Stomach smooth muscle (tissue), 2 donors: ENCODE measurements around the gene SF3B2.

Source experiments
- H3K27ac ChIP-seq: one replicate; pipeline ENCODE4 v1.7.0; 2013; ENCODE audit warnings: mild to moderate bottlenecking, low read length, inconsistent platforms
- H3K27me3 ChIP-seq, 2 donors: one replicate each; pipeline ENCODE4 v1.7.0; 2013; ENCODE audit warnings: low read length in 2 of 2; ENCODE audit not compliant: insufficient read depth in 2 of 2, control insufficient read depth in 1 of 2
- H3K36me3 ChIP-seq, 2 donors: one replicate each; pipeline ENCODE4 v1.7.0; 2013; ENCODE audit warnings: low read length in 2 of 2; ENCODE audit not compliant: control insufficient read depth in 2 of 2, insufficient read depth in 2 of 2
- H3K4me1 ChIP-seq: one replicate; pipeline ENCODE4 v1.7.0; 2013; ENCODE audit warnings: low read length; ENCODE audit not compliant: control insufficient read depth, insufficient read depth
- H3K4me3 ChIP-seq, 2 donors: one replicate each; pipeline ENCODE4 v1.7.0; 2013; ENCODE audit warnings: low read length in 2 of 2
- H3K9ac ChIP-seq, 2 donors: one replicate each; pipeline ENCODE4 v1.7.0; 2013; ENCODE audit warnings: low read length in 2 of 2, mild to moderate bottlenecking in 1 of 2
- H3K9me3 ChIP-seq, 2 donors: one replicate each; pipeline ENCODE4 v1.7.0; 2013; ENCODE audit warnings: low read length in 2 of 2; ENCODE audit not compliant: control insufficient read depth in 2 of 2
- donor health status: healthy.
- donor health status: Pancreatic carcinoma.

The SF3B2 gene

DNA sequence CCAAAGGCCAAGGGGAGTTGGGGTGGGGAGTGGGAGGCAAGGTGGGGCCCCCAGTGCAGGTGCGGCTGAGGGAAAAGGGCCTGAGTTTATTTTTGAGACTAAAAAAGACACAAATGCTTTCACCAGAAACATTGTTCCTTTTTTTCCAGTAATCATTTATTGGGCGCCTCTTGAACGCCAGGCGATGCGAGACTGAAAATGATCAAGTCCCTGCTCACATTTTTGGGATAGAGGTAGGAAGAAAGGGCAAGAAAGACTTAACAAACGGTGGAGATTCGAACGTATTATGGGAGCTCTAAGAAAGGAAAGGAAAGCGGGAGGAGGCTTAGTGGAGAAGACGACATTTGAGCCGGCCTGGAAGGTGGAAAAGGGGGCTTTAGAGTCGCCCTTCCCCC, 796 bp upstream of the SF3B2 start:
- Histone ChIP-seq H3K27me3 (peaks cover 6 to 20% of the 10 kb centered on the region in 2 donors), H3K36me3 (peaks cover 4 to 12% of the 10 kb centered on the region in 2 donors), H3K9ac (peak overlapping the region; percentile 82 to 89), H3K9me3 (no peaks in the 10 kb centered on the region), H3K4me1 (peaks cover 24% of the 10 kb centered on the region), H3K27ac (peak overlapping the region; percentile 79), H3K4me3 (peak overlapping the region; percentile 98 to 99)

DNA sequence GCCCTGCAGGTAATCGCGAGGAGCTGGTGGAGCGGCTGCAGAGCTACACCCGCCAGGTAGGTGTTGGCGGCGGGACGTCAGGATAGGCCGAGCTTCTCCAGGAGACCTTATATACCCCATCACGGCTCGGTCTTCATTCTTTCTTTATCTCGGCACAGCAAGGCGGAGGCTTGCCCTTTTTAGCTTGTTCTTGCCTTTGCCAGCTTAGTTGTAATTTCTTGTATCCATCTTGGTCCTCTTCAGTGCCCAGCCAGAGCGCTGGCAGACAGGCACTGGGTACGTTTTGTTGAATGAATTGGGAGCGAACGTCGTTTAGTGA, 459 bp downstream of the SF3B2 start:
- peak overlapping the region; percentile 79 for H3K27ac ChIP-seq
- peak overlapping the region; percentile 92 to 97 for H3K9ac ChIP-seq
- H3K9me3 ChIP-seq, result no peaks in the 10 kb centered on the region
- H3K4me1 ChIP-seq, result peaks cover 24% of the 10 kb centered on the region
- H3K27me3 ChIP-seq, result peaks cover 3 to 12% of the 10 kb centered on the region in 2 donors
- H3K4me3 ChIP-seq, result peak overlapping the region; percentile 98 to 99
- peaks cover 15 to 21% of the 10 kb centered on the region in 2 donors for H3K36me3 ChIP-seq

DNA sequence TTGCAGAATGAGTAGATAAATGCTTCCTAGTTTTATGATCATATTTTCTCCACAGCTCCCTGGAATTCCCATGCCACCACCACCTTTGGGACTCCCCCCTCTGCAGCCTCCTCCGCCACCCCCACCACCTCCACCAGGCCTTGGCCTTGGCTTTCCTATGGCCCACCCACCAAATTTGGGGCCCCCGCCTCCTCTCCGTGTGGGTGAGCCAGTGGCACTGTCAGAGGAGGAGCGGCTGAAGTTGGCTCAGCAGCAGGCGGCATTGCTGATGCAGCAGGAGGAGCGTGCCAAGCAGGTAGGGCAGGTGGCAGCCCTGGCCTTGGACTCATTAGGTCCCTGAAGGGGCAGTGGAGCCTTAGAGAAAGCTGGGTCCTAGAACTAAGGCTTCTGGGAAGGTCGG, 2.9 kb downstream of the SF3B2 start:
- no peak overlapping the region for H3K9ac ChIP-seq
- H3K4me1 ChIP-seq, result peaks cover 22% of the 10 kb centered on the region
- H3K36me3 ChIP-seq, result peaks cover 37 to 44% of the 10 kb centered on the region in 2 donors
- H3K9me3 ChIP-seq, result no peaks in the 10 kb centered on the region
- no peaks in the 10 kb centered on the region for H3K27me3 ChIP-seq
- no peak overlapping the region for H3K27ac ChIP-seq
- no peak overlapping the region for H3K4me3 ChIP-seq

DNA sequence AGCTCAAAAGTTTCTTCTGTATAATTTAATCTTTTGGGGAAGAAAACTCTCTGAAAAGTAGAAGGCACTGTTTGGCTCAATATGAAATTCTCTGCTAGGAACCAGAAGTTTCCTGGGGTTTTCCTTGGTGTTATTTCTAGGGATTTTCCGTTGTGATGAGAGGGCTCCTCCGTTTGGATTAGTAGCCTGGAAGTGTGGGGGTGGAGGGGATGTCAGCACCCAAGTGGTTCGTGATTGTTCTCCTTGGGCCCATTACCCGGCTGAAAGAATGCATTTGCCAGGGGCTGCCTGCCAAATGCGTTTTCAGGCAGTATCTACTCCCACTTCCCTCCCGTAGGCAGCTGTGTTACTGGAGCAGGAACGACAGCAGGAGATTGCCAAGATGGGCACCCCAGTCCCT, 4.3 kb downstream of the SF3B2 start:
- no peak overlapping the region for H3K9ac ChIP-seq
- no peak overlapping the region for H3K27ac ChIP-seq
- peaks cover 52 to 57% of the 10 kb centered on the region in 2 donors for H3K36me3 ChIP-seq

DNA sequence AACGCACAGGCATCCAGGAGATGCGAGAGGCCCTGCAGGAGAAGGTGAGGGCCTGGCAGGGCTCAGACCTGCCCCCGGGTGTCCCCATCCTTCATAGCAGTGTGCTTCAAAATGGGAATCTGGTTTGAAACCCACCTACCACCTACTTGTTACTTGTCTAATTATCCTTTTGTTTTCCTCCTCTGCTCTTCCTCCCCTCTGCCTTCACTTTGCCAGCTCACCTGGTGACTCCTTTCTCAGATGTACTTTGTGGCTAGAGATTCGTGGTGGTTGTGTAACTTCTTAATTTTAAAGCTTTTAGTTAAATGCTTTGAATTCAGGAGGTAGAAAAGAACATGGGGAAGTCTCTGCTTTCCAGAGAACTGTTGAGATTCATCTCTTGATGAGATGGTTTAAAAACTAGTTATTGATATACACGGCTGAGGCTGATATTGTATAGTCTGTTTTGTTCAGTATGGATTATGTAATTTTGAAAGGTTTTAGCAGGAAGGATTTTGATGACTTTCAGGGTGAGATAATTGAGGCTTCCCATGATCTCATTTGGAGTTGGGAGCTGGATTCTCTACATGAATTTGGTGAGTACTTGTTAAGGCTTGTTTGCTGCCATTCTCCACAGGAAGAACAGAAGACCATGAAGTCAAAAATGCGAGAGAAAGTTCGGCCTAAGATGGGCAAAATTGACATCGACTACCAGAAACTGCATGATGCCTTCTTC, 8.0 kb downstream of the SF3B2 start:
- no peak overlapping the region for H3K27ac ChIP-seq
- H3K4me3 ChIP-seq, result no peak overlapping the region
- no peaks in the 10 kb centered on the region for H3K27me3 ChIP-seq
- peaks cover 69 to 76% of the 10 kb centered on the region in 2 donors for H3K36me3 ChIP-seq
- no peak overlapping the region for H3K9ac ChIP-seq
- no peaks in the 10 kb centered on the region for H3K4me1 ChIP-seq
- H3K9me3 ChIP-seq, result no peaks in the 10 kb centered on the region

More for the DNA sequence above, 4.3 kb downstream of the SF3B2 start:
- no peak overlapping the region for H3K4me3 ChIP-seq
- H3K9me3 ChIP-seq, result no peaks in the 10 kb centered on the region
- H3K27me3 ChIP-seq, result no peaks in the 10 kb centered on the region
- peaks cover 17% of the 10 kb centered on the region for H3K4me1 ChIP-seq

DNA sequence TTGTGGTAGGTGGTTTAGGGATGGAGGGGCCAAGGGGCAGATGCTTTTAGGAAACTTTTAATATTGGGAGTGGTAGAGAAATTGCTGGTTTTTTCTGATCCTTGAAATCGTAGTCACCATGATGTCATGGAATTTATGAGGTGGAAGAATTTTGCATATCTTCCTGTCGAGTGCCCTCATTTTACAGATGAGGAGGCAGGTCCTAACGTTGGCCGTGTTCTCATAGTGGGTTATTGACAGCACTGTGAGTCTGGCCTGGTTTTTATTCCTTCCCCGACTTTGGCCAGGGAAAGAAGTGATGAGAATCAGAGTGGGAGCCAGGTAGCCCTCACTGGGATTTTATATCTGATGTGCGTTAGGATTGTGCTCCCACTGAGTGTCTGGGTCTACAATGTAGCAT, 9.1 kb downstream of the SF3B2 start:
- Histone ChIP-seq H3K4me3 (no peak overlapping the region), H3K9me3 (no peaks in the 10 kb centered on the region), H3K9ac (no peak overlapping the region), H3K36me3 (peaks cover 68 to 72% of the 10 kb centered on the region in 2 donors), H3K4me1 (no peaks in the 10 kb centered on the region), H3K27ac (peak overlapping the region; percentile 6), H3K27me3 (no peaks in the 10 kb centered on the region)

DNA sequence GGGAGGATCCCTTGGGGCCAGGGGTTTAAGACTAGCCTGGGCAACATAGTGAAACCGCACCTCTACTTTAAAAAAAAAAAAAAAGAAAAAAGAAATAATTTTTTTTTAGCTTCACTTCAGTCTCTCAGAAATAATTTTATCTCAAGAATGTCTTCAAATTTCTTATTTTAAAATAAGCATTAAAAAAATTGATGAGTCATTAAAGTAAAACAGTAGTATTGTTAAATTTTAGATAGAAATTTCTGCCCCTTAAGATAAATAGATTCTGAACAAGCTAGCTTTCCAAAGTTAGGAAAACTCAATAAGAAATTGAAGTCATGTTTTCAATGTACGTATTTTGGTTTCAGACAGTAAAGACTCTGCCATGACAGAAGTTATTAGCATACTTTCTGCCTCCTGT, 10.2 kb downstream of the SF3B2 start:
- H3K4me3 ChIP-seq, result no peak overlapping the region
- H3K27me3 ChIP-seq, result no peaks in the 10 kb centered on the region
- H3K9ac ChIP-seq, result no peak overlapping the region
- no peaks in the 10 kb centered on the region for H3K9me3 ChIP-seq
- H3K36me3 ChIP-seq, result peaks cover 69 to 74% of the 10 kb centered on the region in 2 donors
- no peak overlapping the region for H3K27ac ChIP-seq
- no peaks in the 10 kb centered on the region for H3K4me1 ChIP-seq

DNA sequence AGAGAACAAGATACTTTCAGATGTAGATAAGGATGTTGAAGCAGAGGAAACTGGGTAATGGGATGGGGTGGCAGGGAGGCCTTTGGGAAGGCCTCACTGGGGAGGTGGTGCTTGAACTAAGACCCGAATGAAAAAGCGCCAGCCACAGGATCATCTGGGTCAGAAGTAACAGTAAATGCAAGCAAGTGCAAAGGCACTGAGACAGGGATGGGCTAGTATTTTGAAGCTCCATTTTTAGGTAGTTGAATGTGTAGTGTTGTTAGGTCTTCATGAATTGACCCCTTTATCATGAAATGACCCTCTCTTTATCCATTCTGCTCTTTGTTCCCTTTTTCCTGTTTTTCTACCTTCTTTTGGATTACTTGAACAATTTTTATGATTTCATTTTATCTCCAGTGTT, 11.7 kb downstream of the SF3B2 start:
- no peak overlapping the region for H3K9ac ChIP-seq

DNA sequence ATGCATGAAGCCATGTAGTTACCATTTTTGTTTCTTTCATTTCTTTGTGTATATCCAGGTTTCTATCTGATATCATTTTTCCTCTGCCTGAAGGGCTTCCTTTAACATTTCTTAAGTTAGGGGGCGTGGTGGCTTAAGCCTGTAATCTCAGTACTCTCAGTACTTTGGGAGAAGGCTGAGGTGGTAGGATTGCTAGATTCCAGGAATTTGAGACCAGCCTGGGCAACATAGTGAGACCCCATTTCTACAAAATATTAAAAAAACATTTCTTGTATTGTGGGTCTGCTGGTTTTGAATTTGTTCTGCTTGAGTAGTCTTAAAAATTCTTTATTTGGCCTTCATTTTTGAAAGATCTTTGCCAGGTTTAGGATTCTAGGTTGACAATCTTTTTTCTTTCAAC, 12.4 kb downstream of the SF3B2 start:
- H3K27me3 ChIP-seq, result no peaks in the 10 kb centered on the region
- peaks cover 61 to 62% of the 10 kb centered on the region in 2 donors for H3K36me3 ChIP-seq
- H3K9ac ChIP-seq, result no peak overlapping the region
- no peak overlapping the region for H3K4me3 ChIP-seq
- peaks cover 18% of the 10 kb centered on the region for H3K4me1 ChIP-seq
- H3K9me3 ChIP-seq, result no peaks in the 10 kb centered on the region
- no peak overlapping the region for H3K27ac ChIP-seq

More for the DNA sequence above, 11.7 kb downstream of the SF3B2 start:
- no peak overlapping the region for H3K27ac ChIP-seq
- H3K27me3 ChIP-seq, result no peaks in the 10 kb centered on the region
- no peak overlapping the region for H3K4me3 ChIP-seq
- H3K36me3 ChIP-seq, result peaks cover 68 to 69% of the 10 kb centered on the region in 2 donors
- peaks cover 11% of the 10 kb centered on the region for H3K4me1 ChIP-seq
- H3K9me3 ChIP-seq, result no peaks in the 10 kb centered on the region

DNA sequence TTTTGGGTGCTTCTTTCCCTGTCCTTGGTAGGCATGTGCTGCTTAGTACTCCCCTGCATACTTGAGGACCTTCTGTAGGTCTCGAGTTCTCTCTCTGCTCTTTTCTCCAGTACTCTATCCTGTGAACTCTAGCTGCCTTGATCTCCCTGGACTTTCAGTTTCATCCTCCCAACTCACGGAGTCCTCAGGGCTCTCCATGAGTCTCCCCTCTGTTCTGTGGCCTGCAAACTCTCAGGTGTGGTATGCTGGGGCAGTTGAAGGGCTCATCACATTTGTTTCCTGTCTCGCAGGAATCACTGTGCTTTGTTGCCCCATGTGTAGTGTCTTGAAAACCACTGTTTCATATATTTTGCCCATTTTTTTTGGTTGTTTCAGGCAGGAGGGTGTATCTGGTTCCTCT, 14.6 kb downstream of the SF3B2 start:
- peaks cover 40 to 41% of the 10 kb centered on the region in 2 donors for H3K36me3 ChIP-seq
- no peaks in the 10 kb centered on the region for H3K9me3 ChIP-seq
- H3K4me1 ChIP-seq, result peaks cover 27% of the 10 kb centered on the region

DNA sequence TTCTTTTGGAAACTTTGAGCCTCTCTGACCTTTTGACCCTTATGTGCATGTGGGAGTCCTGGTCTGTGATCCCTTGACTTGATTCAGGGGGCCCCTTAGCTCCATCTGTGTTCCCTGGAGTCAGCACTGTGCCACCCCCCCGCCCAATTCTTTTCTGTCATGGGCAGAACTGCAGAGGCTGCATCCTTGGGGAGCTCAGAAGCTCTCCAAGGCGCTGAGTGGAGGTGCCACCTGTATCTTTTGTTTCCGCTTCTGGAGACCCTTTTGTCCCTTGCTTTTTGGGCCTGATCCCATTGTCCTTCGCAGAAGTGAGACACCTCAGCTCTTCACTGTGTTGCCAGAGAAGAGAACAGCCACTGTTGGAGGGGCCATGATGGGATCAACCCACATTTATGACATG, 15.5 kb downstream of the SF3B2 start:
- H3K36me3 ChIP-seq, result peaks cover 36 to 37% of the 10 kb centered on the region in 2 donors
- H3K4me1 ChIP-seq, result peaks cover 27% of the 10 kb centered on the region
- H3K9me3 ChIP-seq, result no peaks in the 10 kb centered on the region
- H3K27me3 ChIP-seq, result no peaks in the 10 kb centered on the region
- no peak overlapping the region for H3K4me3 ChIP-seq
- H3K27ac ChIP-seq, result peak overlapping the region; percentile 77
- no peak overlapping the region for H3K9ac ChIP-seq

More for the DNA sequence above, 14.6 kb downstream of the SF3B2 start:
- Histone ChIP-seq H3K4me3 (no peak overlapping the region), H3K27me3 (no peaks in the 10 kb centered on the region), H3K27ac (peak overlapping the region; percentile 11), H3K9ac (peak overlapping the region in 1 of 2 donors; percentile 5)
